NB4 (cell line): Measurements from ENCODE around the gene BMPR1A.

Experiments
- CTCF ChIP-seq: IDR thresholded peaks from one replicate; pipeline ENCODE4 v1.5.1; 2012; ENCODE audit warnings: low read depth, low read length
- MYC ChIP-seq: IDR thresholded peaks from 2 replicates; pipeline ENCODE4 v1.6.1; 2011; ENCODE audit warnings: low read depth, low read length
- POLR2A ChIP-seq: IDR thresholded peaks from 2 replicates; pipeline ENCODE4 v1.6.1; 2011; ENCODE audit warnings: mild to moderate bottlenecking; ENCODE audit not compliant: insufficient read length; ENCODE audit errors: extremely low read depth

GRCh38 chr10:86944907-86945306, 188.5 kb downstream of the BMPR1A start:
- TF ChIP-seq POLR2A (no peak), CTCF (no peak), MYC (no peak)
